Measurements from ENCODE around the gene CFAP92. TPM values are rescaled to one million over a fixed set of nuclear protein-coding genes. Genes with fewer than 3 reads are reported as not detected.

The CFAP92 gene
- polyA plus RNA-seq, 1 donor: 1.1 TPM

- peak; percentile 68 for DNase-seq (ENCODE audit: low read depth)
Measured at GRCh38 chr3:129026728-129027543, 33.1 kb upstream of the CFAP92 start.

- peak; percentile 35 for DNase-seq (ENCODE audit: low read depth)
Measured at GRCh38 chr3:129025691-129026435, 32.0 kb upstream of the CFAP92 start.

- no peak for DNase-seq (ENCODE audit: low read depth)
Measured at GRCh38 chr3:129025108-129025507, 31.2 kb upstream of the CFAP92 start.

GRCh38 chr3:129023909-129024308 is 30.0 kb upstream of the CFAP92 start:
- DNase-seq (ENCODE audit: low read depth): no peak

GRCh38 chr3:129023008-129023358 is 29.1 kb upstream of the CFAP92 start:
- DNase-seq (ENCODE audit: low read depth): no peak

GRCh38 chr3:129022114-129023007 is 28.5 kb upstream of the CFAP92 start:
- peak; percentile 43 for DNase-seq (ENCODE audit: low read depth)

GRCh38 chr3:129021140-129021551 is 27.3 kb upstream of the CFAP92 start:
- DNase-seq (ENCODE audit: low read depth): no peak

GRCh38 chr3:129020691-129021090 is 26.8 kb upstream of the CFAP92 start:
- no peak for DNase-seq (ENCODE audit: low read depth)

- DNase-seq (ENCODE audit: low read depth): no peak
Measured at GRCh38 chr3:129019266-129019665, 25.4 kb upstream of the CFAP92 start.

- no peak for DNase-seq (ENCODE audit: low read depth)
Measured at GRCh38 chr3:129018751-129019150, 24.9 kb upstream of the CFAP92 start.

- no peak for DNase-seq (ENCODE audit: low read depth)
Measured at GRCh38 chr3:129018271-129018670, 24.4 kb upstream of the CFAP92 start.

GRCh38 chr3:129017484-129017899 is 23.6 kb upstream of the CFAP92 start:
- DNase-seq (ENCODE audit: low read depth): no peak

GRCh38 chr3:129016720-129017483 is 23.0 kb upstream of the CFAP92 start:
- no peak for DNase-seq (ENCODE audit: low read depth)

- DNase-seq (ENCODE audit: low read depth): no peak
Measured at GRCh38 chr3:129016356-129016719, 22.5 kb upstream of the CFAP92 start.

GRCh38 chr3:129015388-129016105 is 21.7 kb upstream of the CFAP92 start:
- no peak for DNase-seq (ENCODE audit: low read depth)

GRCh38 chr3:129014793-129015345 is 21.0 kb upstream of the CFAP92 start:
- DNase-seq (ENCODE audit: low read depth): no peak

GRCh38 chr3:129014148-129014547 is 20.3 kb upstream of the CFAP92 start:
- no peak for DNase-seq (ENCODE audit: low read depth)

- no peak for DNase-seq (ENCODE audit: low read depth)
Measured at GRCh38 chr3:129013491-129013891, 19.6 kb upstream of the CFAP92 start.

- no peak for DNase-seq (ENCODE audit: low read depth)
Measured at GRCh38 chr3:129010310-129010956, 16.6 kb upstream of the CFAP92 start.

- no peak for DNase-seq (ENCODE audit: low read depth)
Measured at GRCh38 chr3:129009266-129009665, 15.4 kb upstream of the CFAP92 start.
